ENCODE results near the gene AAR2.

AAR2 gene

DNA sequence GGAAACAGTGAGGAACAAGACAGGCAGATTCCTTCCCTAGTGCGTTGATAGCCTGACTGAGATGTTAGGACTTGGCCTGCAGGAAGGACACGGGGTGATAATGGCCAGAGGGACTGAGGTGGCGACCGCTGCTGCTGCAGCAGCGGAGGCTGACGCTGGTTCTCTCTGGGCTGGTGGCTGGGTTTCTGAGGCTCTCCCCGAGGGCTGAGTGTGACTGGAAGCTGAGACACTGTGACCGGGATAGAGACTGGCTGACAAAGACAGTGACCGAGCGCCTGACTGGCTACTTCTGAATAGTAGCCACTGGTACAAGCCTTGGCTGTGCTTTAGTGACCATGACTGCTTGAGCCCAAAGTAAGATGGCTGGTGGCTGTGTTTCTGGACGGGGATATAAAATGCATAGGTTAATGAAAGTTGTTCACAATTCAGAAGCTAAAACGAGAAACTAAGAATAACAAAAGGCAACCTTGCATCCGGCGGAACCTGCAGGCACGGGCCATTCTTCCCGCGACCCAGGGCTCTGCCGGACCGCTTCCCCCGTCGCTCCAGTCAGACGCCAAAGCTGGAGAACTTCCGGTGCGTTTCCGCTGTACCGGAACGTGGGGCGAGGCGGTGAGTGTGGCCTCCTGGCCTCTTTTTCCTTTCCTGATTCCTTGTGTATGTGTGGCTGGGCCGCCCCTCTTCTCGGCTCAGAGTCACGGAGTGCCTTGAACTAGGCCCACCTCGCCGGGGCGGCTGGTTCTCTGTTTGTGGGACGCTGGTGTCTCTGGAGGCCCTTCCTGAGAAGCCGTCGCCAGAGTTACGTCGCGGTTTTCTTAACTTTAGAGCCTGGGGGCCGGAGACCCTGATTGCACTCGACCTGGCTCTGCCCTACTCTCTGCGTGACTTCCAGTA lies at the start of gene AAR2:
AAR2 (plus strand) TSS at position 587 of the 894 bp plus-strand sequence. CDS start 3,391 bp downstream, outside the sequence.
- peak; percentile 86 for DNase-seq

GRCh38 chr20:36193977-36194712 lies 42.1 kb upstream of the AAR2 start:
- no peak for DNase-seq

GRCh38 chr20:36196676-36197075 lies 39.6 kb upstream of the AAR2 start:
- DNase-seq, result no peak

DNA sequence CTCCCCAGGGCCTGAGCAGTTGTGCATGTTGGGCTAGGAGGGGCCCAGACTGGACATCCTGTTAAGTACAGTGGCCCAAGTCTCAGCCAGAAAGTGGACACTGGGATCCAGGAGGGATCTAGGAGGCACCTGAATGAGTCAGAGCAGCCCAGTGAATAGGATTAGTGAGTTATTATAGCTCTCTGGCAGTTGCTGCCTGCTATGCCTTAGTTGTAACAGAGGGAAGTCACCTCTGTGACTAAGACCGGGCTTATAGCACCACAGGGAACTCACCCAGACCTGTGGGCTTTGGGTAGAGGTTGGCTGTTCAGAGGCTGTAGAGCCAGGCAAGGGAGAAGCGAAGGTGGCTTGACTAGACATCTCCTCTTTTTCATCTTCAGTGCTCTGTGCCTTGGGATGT lies 39.0 kb upstream of the AAR2 start:
- DNase-seq, result no peak

GRCh38 chr20:36199345-36200257 lies 36.7 kb upstream of the AAR2 start:
- DNase-seq, result peak; percentile 79

DNA sequence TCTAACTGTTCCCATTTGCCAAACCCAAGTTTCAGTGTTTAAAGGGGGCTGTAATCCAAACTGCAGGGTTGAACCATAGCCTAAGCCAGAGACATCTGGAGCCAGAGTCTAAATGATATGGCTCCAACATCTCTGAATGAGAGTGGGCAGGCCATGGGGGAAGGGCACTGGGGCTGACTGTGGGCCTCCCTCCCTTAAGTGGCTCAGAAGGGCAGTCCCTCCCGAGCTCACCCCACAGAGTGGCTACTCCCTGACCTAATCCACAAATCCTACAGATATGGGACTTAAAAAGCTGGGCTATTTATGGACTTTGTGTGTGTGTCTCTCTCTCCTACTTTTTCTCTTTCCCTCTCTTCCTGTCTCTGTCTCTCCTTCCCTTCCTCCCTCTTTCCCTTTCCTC lies 35.8 kb upstream of the AAR2 start:
- no peak for DNase-seq

DNA sequence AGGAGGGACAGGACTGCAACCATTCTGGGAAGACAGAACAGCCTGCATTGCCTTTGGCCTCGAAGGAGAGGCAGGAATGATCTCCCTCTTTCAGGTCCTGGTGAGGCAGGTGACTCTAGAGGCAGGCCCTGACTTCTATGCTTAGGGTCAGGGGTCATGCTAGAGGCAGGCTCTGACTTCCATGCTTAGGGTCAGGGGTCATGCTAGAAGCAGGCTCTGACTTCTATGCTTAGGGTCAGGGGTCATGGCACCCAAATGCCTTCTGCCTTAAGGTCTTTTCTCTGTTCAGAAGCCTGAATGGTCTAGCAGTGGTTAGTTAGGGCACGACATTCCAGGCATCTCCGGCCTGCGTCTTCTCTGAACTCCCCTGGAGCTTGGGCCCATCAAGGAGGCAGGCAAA lies 35.1 kb upstream of the AAR2 start:
- no peak for DNase-seq

DNA sequence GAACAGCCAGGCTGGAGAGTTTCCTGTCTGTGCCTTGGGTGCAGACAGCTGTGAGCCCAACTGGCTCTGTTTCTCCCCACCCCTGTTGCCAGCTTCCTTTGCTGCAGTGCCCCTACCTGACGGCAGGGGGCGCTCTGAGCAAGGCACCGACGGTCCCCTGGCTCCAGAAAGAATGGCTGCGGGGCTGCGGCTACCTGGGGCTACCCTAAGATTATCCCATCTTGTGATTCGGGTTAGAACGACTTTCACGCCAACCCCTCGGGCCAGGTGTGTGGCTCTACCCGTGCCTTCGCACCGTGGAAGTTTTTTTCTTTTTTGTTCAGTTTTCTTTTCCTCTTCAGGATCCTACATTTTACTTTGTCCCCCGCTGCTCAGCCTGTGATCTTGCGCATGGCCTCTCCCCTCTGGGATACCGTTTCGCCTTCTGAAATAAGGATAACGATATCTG lies 33.4 kb upstream of the AAR2 start:
- peak; percentile 69 for DNase-seq

DNA sequence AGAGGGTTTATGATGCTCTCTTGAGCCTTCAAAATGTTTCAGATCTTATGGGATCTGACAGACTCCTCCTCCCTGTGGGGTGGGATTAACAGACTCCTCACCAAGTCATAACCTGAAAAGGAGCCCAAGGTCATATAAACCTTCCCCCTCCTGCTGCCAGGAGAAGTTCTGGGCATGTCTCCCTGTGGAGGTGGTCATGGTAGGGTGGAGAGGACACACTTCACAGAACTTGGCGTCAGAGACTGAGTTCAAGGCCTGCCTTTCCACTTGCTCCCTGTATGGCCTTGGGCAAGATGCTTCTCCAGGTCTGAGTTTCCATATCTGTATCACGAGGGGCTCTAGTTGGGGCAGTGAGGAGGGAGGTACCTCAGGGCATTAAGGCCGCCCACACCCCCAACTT lies 32.4 kb upstream of the AAR2 start:
- DNase-seq, result no peak

DNA sequence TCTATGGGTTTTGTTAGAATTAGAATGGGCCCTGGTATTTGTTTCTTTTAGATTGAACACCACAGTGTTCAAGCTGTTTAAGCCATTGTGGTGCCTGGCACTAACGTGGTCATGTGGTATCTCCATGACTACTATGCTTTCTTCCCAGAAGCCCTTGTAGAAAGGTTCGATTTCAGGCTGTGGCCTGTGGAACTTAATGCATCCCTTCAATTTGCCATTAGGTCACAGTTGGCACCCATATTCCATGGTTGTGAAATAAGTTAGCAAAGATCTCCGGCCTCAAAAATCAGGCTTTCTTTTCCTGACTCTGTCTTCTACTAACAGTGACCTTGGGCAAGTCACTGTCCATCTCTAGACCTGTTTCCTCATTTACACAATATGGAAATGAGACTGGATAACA lies 31.3 kb upstream of the AAR2 start:
- DNase-seq, result no peak

- DNase-seq, result no peak
These were observed 30.2 kb upstream of the AAR2 start for GRCh38 chr20:36206068-36206467.

DNA sequence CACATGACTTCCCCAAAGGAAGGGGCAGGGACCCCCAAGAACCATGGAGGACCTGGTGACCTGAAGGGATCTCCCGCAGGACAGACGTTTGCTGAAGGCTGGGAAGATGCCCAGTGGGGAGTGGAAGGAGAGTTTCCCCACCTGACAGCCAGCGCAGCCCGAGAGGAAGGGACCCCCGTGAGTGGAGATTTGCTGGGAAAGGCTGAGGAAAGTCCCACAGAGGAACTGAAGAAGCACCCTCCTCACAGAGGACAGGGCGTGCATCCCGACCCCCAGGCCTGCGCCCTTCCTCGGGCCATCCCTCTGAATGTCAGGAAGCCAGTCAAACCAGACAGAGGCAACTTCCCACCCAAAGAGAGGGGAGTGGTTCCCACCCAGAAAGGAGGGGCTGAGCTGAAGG lies 29.6 kb upstream of the AAR2 start:
- DNase-seq, result no peak

- no peak for DNase-seq
These were observed 28.7 kb upstream of the AAR2 start for GRCh38 chr20:36207602-36208001.

- no peak for DNase-seq
These were observed 28.0 kb upstream of the AAR2 start for GRCh38 chr20:36208257-36208656.

GRCh38 chr20:36210436-36211021 lies 25.7 kb upstream of the AAR2 start:
- DNase-seq, result no peak

DNA sequence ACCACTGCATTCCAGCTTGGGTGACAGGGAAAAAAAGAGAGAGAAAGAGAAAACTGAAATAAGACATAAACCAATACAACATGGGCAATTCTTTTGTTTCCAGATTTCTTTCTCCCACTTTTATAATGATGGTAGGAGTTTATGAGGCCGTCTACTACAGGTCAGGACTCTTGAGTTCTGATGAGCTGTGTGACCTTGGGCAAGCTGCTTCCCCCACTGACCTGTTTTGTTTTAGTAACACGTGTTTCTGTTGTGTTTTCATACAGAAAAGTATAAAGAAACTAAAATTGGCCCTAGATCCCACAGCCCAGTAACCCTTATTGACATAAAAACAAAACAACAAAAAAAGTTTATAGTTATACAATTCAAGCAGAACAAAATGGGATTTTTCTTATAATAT lies 22.9 kb upstream of the AAR2 start:
- DNase-seq, result no peak

GRCh38 chr20:36214684-36215256 lies 21.5 kb upstream of the AAR2 start:
- no peak for DNase-seq

DNA sequence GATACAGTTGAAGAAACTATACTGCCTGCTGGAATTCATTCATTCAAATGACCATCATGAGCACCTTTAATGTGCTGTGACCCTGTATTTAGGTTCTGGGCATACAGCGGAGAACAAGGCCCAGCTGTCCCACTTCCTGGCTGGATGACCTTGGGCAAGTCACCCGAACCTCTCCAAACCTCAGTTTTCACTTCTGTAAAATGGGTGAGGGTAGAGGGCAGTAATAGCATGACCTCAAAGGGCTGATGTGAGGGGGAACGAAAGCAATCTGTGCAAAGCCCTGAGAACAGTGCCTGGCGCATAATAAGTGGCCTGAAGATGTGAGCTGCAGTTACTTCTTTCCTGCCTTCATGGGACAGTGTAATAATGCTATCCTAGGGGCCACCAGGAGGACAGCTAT lies 20.5 kb upstream of the AAR2 start:
- no peak for DNase-seq

- DNase-seq, result no peak
These were observed 19.8 kb upstream of the AAR2 start for GRCh38 chr20:36216314-36217025.

- DNase-seq, result no peak
These were observed 19.1 kb upstream of the AAR2 start for GRCh38 chr20:36217226-36217625.

- DNase-seq, result no peak
These were observed 17.8 kb upstream of the AAR2 start for GRCh38 chr20:36218380-36219064.

Data from left hindlimb (tissue), 1 donor.